ENCODE measurements around the gene MAL.

The MAL gene

GRCh38 chr2:95040426-95040825, 14.9 kb downstream of the MAL start:
- TF ChIP-seq CTCF (conservative IDR thresholded peaks at IDR 0.05): no peak
- no peak for TF ChIP-seq ZFX (IDR thresholded peaks at IDR 0.05)

GRCh38 chr2:95041060-95041823, 15.7 kb downstream of the MAL start:
- no peak for TF ChIP-seq ZFX (IDR thresholded peaks at IDR 0.05)
- TF ChIP-seq CTCF (conservative IDR thresholded peaks at IDR 0.05): no peak
- no peak overlapping the region for H3K27ac ChIP-seq

More at GRCh38 chr2:95040426-95040825, 14.9 kb downstream of the MAL start:
- no peak overlapping the region for H3K27ac ChIP-seq

DNA sequence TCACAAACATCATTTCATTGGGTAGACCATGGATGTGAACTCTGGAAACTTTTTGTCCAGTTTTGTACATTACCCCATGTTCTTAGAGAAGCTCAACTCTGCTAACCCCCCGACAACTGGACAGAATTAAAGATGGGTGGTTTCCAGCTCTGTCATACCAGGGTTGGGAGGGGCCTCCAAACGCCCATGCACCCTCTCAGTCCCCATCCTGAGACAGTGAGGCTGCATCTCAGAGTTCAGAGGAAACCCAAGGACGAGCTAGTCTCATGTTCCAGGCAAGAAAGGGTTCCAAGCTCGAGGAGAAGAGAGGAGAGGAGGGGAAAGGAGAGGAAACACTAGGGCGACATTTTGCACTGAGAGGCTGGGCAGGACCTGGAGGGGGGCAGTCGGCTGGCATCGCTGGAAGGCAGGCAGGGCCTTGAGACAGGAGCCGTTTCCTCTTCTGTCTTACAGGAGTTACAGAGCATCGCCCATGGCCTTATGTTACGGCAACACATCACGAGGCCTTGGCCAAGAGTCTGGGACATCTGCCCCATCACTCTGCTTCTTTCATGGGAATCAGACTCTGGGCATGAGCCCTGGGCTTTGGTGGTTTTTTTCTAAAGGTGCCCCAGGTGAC, 16.4 kb downstream of the MAL start:
- H3K27ac ChIP-seq: no peak overlapping the region
- TF ChIP-seq CTCF (conservative IDR thresholded peaks at IDR 0.05) (no peak), ZFX (IDR thresholded peaks at IDR 0.05) (no peak)

GRCh38 chr2:95042472-95043271, 17.2 kb downstream of the MAL start:
- TF ChIP-seq CTCF (conservative IDR thresholded peaks at IDR 0.05) (no peak), ZFX (IDR thresholded peaks at IDR 0.05) (no peak)
- H3K27ac ChIP-seq: no peak overlapping the region

DNA sequence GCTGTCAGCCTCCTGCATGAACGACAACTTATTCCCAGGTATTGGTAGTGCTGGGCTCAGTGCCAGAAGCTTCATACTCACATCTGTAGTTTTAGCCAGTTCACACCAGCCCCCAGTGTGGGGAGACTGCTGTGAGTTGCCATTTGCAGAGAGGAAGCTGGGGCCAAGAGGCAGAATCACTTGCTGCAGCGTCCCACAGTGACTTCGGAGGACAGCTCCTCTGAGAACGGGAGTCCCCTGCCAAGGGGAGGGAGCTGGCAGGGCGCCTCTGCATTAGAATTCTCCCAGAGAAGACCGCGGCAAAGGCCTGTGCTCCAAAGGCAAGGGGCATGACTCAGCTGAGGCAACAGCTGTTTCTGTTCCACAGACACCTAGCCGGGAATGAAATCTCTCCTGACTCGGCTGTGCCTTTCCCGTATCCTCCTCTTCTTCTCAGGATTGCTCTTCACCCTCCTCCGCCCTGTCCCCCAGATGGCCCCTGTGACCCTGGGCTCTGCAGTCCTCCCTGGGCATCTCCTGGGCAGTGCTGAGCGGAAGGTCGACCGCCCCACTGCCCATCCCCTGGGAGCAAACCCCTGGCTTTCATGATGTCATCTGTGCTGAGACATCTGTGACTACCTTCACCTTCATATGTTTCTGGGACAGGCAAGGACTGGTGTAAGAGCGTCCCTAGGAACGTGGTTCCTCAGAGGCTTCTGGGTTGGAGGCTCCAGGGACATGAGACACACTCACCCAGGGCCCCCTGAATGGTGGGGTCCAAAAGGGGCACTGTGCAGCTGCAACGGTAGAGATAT, 18.0 kb downstream of the MAL start:
- no peak overlapping the region for H3K27ac ChIP-seq
- no peak for TF ChIP-seq ZFX (IDR thresholded peaks at IDR 0.05)
- TF ChIP-seq CTCF (conservative IDR thresholded peaks at IDR 0.05): no peak

GRCh38 chr2:95044601-95045000, 19.1 kb downstream of the MAL start:
- TF ChIP-seq ZFX (IDR thresholded peaks at IDR 0.05) (no peak), CTCF (conservative IDR thresholded peaks at IDR 0.05) (no peak)

More at GRCh38 chr2:95044601-95045000, 19.1 kb downstream of the MAL start:
- H3K27ac ChIP-seq: no peak overlapping the region

All from C4-2B (cell line).